HG03565 (cell line): Measurements from ENCODE around the gene PTPRN2.
"Not testable (repeated sequence)": the region's sequence is repeated elsewhere in the genome, so short reads cannot be mapped to it uniquely, and the experiment has no call there.

Experiments used
- ATAC-seq: cut with Tn5 transposase; IDR thresholded peaks from one replicate; pipeline ENCODE4 v1.9.1; 2021; ENCODE audit warnings: mild to moderate bottlenecking, moderate library complexity; ENCODE audit not compliant: unreplicated experiment

The PTPRN2 gene

DNA sequence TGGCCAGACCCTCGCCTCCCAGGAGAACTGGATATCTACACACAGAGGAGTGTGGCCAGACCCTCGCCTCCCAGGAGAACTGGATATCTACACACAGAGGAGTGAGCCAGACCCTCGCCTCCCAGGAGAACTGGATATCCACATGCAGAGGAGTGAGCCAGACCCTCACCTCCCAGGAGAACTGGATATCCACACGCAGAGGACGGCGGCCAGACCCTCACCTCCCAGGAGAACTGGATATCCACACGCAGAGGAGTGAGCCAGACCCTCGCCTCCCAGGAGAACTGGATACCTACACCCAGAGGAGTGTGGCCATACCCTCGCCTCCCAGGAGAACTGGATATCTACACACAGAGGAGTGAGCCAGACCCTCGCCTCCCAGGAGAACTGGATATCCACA is 862.3 kb downstream of the PTPRN2 start:
- not testable (repeated sequence) for ATAC-seq

DNA sequence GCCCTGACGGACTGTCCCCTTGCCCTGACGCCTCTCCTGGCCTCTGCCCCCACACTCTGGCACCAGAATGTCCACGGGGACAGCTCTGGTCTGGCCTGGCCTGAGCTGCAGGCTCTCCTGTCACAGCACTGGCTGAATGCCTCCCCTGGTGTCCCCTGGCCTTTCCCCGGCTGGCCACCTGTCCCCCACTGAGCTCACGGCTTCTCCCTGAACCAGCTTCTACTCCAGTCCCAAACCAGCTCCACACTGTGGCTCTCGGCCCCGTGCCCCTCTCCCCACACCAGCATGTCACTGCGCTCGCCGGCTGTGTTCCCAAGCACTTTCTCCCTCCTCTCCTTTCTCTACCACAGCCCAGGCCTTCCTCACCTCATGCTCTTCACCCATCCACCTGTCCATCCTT is 864.4 kb downstream of the PTPRN2 start:
- ATAC-seq = no peak

DNA sequence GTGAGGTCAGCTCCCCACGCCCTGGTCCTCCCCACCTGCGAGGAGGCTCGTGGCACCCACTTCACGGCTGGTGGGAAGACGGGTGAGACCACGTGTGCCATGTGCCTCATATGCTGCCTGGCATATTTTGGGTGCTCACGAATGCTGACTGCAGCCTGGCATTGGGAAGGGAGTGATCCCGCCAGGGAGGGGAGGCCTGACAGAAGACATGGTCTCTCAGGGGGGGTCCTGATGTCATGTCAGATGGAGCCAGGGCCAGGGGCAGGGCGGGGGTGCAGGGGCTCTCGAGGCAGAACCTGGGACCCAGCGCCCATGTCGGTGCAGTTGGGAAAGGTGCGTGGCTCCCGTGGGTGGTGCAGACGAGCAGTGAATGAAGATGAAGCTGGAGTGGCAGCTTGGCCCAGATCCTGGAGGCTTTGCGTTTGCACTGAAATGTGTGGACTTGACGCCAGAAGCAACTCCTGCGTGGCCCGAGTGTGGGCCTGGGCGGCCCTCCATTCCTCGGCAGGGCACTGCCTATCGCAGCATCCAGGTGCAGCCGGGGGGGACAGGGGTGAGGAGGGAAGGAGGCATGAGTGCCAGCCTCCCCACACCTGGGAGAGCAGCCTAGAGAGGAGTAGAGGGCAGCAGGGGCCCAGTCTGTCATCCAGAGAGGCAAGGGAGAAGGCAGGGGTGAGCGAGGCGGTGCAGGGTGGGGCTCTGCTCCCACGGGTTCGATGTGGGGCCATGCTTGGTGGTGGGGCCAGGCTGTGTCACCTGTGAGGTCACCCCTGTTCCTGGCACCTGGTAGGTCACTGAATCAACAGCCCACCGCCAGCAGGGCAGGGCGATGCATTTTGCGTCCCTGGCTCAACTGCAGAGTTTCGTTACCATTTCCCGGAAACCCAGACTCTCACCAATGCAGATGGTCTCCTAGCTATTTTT is 865.2 kb downstream of the PTPRN2 start:
- ATAC-seq = no peak

- no peak for ATAC-seq
Observed at GRCh38 chr7:157721468-157722136, 866.0 kb downstream of the PTPRN2 start.

DNA sequence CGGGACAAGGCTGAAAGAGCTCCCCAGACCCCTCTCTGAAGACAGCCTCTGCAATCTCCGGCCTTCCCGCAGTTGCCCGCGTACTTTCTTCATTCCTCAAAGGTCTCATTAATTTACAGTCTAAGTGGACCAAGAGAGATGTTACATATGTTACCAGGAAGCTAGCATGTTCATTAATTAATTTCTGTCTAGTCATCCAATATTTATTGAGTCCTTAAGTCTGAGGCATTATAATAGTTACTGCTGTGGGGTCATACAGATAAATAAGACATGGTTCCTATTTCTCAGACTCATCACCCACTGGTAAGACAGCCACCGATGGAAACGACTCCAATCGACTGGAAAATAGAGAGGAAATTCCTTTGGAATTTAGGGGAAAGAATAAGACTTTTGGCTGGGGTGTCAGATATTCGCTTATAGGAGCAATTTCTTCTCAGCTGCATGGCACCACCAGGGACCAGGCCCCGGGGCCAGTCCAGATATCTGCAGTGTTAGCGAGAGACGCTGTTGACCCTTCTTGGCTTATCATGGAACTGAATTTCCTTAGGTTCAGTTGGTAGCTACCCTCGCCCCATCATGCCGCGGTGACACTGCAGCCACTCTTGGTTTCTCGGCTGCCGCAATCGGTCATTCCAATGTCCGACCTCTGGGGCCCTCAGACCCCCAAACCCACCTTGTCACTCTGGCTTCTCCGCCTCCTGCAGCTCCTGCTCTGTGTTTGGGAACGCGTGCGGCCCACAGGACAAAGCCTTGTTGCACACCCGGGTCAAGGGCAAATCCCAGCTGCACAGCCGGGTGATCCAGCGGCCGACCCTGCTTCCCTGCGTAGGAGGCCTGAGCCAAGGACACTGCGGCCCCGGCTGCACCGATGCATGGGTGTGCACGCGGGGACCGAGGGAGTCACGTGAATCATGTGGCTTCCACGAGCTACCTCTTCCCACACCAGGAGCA is 867.6 kb downstream of the PTPRN2 start:
- ATAC-seq = no peak

DNA sequence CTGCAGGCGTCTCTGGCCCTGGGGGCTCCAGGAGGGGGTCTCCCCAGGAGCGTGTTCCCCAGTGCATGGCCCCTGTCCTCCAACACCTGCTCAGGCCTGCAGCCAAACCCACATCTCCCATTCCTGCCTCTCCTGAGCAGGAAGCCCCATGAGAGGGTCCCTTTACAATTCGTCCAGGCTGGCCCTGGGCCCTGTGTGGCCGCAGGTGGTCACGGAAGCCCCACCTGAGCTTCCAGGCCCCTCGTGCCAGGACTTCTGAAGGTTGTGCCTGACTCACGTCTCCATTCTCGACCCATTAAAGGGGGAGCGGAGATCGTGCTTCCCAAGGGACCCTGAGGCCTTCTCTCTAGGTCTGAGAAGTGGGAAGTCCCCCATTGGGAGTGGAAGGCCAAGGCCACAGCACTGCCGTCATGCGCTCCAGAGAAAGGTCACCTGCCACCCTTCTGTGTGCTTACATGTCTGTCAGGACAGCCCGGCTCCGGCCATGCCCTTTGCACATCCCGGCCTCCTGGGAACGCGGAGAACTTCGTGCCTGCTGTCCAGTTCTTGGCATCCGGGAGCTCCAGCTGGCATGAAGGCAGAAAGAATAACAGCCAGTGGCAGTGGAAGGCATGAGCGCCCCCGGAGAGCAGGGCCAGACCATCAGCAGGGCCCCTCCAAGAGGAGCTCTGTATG is 868.5 kb downstream of the PTPRN2 start:
- ATAC-seq = no peak

DNA sequence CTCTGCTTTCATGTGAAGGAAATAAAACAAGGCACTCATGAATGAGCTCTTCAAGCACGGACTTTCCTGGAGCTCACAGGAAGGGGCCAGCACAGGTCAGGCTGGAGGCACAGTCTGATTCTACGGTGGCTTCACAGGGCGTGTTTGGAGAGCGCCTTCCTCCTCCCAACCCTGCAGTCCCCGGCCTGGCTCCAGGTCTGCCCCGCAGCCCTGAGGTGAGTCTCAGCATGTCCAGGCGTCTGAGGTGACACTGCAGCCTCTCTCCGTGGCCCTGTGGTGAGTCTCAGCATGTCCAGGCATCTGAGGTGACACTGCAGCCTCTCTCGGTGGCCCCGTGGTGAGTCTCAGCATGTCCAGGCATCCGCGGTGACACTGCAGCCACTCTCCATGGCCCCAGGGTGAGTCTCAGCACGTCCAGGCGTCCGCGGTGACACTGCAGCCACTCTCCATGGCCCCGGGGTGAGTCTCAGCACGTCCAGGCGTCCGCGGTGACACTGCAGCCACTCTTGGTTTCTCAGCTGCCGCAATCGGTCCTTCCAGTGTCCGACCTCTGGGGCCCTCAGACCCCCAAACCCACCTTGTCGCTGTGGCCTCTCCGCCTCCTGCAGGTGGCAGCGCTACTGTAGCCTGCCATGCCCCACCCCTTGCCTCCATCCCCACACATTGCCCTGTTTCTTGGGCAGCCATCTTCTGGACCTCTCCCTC is 869.2 kb downstream of the PTPRN2 start:
- ATAC-seq = no peak

- no peak for ATAC-seq
Observed at GRCh38 chr7:157717211-157718174, 870.1 kb downstream of the PTPRN2 start.

GRCh38 chr7:157715938-157716280 is 871.7 kb downstream of the PTPRN2 start:
- no peak for ATAC-seq

DNA sequence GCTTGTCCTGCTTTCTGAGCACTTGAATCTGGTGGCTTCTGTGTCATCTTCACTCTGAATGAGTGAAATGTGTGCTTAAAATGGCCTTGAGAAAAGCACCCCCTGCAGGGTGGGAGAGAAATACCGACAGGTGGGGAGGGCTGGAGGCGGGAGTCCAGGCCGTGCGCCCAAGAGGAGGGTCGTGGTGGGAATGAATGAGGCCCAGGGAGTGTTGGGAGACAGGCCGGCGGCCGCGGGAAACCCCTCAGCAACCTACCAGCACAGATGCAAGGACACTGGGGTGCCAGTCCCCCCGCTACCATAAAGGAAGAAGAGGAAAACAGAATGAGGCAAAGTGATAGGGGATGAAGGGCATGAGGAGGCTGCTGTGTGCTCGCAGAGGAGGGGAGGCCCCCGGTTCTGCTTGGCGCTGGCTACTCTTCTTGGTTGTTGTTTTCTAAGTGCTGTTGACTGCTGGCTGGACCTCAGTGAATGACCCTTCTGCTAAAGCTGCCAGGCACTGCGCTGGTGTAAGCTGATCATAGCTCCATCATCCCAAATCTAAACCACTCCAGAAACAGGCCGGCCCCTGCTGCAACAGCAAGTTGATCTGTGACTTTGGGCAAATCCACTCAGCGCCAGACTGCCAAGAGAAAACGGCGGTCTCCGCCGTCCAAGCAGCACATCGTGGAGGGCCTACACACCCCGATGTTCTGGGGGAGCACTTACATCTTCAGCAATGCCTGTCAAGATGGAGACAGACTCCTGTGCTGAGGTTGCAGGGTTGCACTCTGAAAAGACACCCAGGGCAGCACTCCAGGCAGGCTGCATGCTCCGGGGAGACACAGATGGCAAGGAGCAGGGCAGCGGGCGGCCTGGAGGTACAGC is 872.3 kb downstream of the PTPRN2 start:
- no peak for ATAC-seq

DNA sequence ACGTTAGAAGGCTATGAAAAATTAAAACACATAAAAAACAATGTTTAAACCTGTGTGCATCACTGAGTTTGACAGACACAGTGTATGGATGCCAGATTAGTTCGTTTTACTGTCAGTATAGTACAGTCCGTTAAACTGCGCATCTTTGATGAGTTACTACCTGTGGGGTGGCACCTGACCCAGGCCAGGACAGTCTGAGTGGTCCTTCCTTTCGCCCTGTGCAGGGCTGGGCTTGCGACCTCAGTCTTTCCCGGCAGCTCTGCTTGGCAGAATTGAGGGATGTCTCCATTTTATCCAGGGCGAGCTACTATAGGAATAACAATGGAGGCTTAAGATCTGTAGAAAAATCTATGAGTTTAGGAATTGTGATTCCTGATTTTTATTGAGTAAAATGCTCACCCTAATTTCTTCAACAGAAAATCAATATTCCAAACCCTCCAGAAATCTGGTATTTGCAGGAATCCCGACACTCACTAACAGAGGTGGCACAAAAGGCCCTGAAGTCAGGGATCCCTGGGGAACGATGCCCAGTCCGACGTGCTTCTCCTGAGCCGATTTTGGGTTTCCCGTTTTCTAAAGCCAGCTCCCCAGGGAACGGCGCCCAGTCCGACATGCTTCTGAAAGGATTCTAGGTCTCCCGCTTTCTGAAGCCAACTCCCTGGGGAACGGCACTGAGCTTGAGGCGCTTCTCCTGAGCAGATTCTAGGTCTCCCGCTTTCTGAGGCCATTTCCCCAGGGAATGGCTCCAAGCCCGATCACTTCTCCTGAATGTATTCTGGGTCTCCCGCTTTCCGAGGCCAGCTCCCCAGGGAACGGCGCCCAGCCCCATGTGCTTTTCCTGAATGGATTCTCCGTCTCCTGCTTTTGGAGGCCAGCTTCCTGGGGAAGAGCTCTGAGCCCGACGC is 873.2 kb downstream of the PTPRN2 start:
- no peak for ATAC-seq

GRCh38 chr7:157713591-157713990 is 874.0 kb downstream of the PTPRN2 start:
- ATAC-seq = no peak

- ATAC-seq = no peak
Observed at GRCh38 chr7:157712666-157713235, 874.9 kb downstream of the PTPRN2 start.

GRCh38 chr7:157711353-157711888 is 876.2 kb downstream of the PTPRN2 start:
- ATAC-seq = no peak

- ATAC-seq = no peak
Observed at GRCh38 chr7:157710396-157710795, 877.2 kb downstream of the PTPRN2 start.

- no peak for ATAC-seq
Observed at GRCh38 chr7:157709531-157710251, 877.9 kb downstream of the PTPRN2 start.
